OCI-LY1 (cell line): ENCODE data around the gene TBCD.
"Not testable (repeated sequence)": the region's sequence is repeated elsewhere in the genome, so short reads cannot be mapped to it uniquely, and the experiment has no call there.

Experiments used
- CTCF ChIP-seq: fragments of 200-600 bp; sonication (generic), shearing (Covaris generic); IDR thresholded peaks from 2 replicates; pipeline ENCODE4 v1.5.1; 2017; ENCODE audit warnings: mild to moderate bottlenecking, antibody characterized with exemption, low read length, moderate library complexity, mixed read lengths
- EZH2 ChIP-seq: fragments of 200-600 bp; sonication (generic), shearing (Covaris generic); IDR thresholded peaks from 2 replicates; pipeline ENCODE4 v1.8.0; 2017; ENCODE audit warnings: borderline replicate concordance, mixed run types, mild to moderate bottlenecking, antibody characterized with exemption, low read length, moderate library complexity, mixed read lengths

GRCh38 chr17:82989051-82989450, 237.2 kb downstream of the TBCD start:
- TF ChIP-seq CTCF, EZH2: not testable (repeated sequence)
